HL-60/S4 treated with phorbol 12-myristate 13-acetate at 8.2 ng/mL for 4 days and 3 days (cell line): Measurements from ENCODE around the gene UBE2I.
"Not testable (repeated sequence)": the region's sequence is repeated elsewhere in the genome, so short reads cannot be mapped to it uniquely, and the experiment has no call there.

Experiments used
- in situ Hi-C: fragments of 300-500 bp; cut with MboI; formaldehyde crosslinking; loops from 2 replicates; pipeline ENCODE4 v1.15.0; 2022; ENCODE audit warnings: low sequenced_read_pairs

Gene UBE2I

DNA sequence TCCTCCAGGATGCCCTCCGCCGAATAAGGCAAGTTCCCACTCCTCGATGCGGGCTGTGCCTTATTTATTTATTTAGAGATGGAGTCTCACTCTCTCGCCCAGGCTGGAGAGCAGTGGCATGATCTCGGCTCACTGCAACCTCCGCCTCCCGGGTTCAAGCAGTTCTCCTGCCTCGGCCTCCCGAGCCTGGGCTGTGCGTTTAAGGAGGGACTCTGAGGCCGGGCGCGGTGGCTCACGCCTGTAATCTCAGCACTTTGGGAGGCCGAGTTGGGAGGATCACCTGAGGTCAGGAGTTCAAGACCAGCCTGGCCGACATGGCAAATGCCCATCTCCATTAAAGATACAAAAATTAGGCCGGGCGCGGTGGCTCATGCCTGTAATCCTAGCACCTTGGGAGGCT, 18.7 kb downstream of the UBE2I start:
- in situ Hi-C loops = not testable (repeated sequence)

DNA sequence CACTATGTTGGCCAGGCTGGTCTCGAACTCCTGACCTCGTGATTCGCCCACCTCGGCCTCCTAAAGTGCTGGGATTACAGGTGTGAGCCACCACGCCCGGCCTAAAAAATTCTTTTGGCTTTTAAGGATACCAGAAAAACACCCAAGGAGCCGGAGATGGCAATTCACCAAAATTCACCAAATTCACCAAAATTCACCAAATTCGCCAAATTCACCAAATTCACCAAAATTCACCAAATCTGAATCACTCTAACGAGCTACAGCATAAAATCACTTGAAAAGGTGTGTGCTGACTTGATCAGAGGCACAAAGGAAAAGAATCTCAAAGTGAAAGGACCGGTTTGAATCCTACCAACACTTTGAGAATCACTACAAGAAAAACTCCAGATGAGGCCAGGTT, 19.5 kb downstream of the UBE2I start:
- in situ Hi-C loops = not testable (repeated sequence)

DNA sequence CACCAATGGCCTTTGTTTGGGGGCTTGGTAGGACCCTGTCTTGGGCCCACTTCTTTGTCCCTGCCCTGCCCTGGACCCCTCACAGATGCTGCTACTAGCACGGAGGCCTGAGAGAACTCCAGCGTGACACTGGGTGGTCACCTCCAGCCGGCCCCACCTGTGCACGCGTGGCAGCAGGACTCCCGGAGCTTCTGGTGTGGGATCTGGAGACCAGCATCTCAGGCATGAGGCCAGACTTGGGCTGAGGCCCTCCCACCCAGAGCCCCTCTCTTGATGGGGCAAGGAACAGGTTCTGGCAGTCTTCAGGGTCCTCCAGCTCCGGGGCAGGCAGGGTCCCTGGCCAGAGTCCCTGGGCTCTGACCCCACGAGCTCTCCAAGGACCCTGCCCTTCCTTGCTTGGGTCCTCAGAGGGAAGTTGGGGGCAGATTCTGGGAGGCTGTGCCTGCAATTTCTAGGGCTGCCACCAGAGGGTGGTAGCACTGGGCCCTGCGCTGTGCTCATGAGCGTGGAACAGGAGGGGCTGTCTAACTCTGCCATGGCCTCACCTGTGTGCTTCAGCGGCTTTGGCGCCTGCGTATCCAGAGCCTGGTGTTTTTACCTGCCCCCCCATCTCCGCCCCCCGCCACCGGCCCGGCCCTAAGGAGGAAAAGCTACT, 21.0 kb downstream of the UBE2I start:
- in situ Hi-C loops = no loop called here

DNA sequence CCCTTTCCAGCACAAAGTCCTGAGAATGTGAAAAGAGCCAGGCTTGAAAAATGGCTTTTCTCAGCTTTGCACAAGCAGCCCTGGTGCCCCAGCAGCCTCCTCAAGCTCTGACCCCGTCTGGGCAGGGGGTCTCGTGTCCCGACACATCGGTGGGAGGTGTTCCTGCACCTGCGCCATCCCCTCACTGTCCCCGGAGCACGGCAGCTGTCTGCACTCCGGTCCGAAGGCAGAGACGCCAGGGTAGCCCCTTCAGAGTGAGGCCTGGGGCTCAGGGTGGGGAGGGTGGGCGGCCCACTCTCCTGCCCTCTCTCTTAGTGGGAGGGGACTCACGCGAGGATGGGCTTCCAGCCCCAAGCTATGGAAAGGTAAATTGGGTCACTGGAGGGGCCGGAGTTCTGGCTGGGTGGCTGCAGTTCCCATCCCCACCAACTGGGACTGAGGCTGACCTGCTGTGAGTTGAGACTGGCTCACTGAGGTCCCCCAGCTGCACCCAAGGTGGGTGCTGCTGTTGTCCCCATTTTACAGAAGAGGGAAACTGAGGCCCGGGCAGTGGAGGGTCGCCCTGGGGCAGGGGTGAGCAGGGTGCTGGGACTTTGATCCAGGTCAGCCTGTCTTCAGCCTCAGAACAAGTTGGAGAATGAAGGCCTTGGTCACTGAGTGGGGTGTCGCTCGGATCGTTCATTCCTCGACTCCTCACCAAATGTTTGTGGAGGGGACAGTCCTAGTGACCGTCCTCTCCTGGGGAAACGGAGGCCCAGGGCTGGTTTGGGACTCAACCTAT, 21.7 kb downstream of the UBE2I start:
- in situ Hi-C loops = no loop called here

DNA sequence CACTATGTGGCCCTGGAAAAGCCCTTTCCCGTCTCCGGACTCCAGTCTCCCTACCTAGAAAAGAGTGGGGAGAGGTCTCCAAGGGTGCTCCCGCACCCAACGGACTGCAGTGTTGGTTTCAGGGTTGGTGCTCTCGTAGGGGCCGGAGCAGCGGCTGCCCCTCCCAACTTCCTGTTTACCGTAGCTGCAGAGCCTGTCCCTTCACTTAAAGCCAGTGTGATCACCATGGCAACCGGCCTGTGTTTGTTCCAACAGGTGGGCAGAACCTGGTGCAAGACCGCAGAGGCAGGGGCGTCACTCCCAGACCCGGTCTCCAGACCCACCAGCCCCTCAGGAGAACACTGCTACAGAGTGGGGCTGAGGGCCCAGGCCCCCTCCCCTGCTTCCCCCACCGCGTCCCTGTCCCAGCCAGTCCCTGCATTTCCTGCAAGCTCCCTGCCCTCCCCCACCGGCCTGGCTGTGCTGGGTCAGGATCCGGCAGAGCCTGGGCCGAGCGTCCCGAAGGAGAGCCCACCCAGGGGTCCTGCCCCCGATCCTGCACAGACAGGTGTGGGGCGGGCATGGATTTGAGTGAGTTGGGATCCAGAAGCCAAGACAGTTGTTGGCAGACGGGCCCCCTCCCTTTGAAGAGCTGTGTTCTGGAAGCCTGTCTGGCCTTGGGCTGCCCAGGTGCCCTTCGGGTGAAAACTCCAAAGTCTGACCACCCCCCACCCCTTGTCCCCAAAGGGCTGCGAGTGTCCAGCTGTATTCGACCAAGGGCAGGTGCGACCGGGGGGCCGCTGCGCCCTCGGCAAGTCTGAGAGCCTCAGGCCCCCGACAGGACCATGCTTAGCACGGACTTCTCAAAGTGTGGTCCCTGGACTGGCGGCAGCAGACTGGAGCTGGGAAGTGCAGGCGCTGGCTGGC, 22.5 kb downstream of the UBE2I start:
- in situ Hi-C loops = no loop called here

DNA sequence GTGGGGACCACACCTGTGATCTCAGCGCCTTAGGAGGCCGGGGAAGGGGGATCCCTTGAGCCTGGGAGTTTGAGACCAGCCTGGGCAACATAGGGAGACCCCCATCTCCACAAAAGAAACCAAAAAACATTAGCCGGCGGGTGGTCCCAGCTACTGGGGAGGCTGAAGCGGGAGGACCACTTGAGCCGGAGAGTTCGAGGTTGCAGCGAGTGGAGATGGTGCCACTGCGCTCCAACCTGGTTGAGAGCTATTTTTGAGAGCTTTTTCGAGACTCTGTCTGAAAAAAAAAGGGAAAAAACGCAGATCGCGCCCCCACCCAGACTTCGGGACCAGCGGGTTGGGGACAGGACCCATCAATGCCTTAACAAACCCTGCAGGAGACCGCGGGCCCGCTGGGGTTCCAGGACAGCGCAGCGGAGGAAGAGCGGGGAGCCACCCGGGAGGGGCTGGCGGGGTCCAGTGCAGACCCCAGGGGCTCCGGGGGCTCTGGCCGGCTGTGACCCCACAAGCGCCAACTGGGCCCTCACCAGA, 23.2 kb downstream of the UBE2I start:
- in situ Hi-C loops = no loop called here

DNA sequence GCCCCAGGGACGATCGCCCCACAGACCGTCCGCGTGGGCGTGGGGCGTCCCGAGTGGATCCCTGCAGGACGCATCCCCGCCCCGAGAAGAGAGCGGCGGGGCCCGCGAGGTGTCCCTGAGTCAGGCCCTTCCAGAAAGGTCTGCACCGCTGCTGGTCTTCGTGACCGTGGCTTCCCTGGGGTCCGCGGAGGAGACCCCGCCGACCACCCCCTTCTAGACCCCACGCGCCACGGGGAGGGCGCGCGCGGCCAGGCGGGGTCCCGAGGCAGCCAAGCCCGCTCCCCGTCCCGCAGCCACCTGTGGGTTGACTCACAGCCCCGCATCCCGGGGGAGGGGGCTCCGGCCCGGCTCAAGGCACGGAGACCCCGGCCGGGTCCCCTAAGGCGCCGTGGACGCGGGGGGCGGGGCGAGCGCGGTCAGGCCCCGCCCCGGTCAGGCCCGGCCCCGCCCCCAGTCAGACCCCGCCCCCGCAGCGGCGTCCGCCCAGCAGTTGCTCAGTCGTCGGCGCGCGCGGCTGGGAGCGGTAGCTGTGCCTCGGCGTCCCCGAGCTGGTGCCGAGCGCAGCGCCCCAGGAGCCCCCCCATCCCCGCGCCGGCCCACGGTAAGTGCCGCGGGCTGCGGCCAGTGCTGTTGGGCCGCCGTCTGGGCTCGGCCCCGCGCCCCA, 23.8 kb downstream of the UBE2I start, which contains the start of gene BAIAP3:
Gene BAIAP3 (plus strand): TSS at position 497 of the 664 bp plus-strand sequence. CDS start 4,905 bp downstream, outside the sequence.
- in situ Hi-C loops = no loop called here

DNA sequence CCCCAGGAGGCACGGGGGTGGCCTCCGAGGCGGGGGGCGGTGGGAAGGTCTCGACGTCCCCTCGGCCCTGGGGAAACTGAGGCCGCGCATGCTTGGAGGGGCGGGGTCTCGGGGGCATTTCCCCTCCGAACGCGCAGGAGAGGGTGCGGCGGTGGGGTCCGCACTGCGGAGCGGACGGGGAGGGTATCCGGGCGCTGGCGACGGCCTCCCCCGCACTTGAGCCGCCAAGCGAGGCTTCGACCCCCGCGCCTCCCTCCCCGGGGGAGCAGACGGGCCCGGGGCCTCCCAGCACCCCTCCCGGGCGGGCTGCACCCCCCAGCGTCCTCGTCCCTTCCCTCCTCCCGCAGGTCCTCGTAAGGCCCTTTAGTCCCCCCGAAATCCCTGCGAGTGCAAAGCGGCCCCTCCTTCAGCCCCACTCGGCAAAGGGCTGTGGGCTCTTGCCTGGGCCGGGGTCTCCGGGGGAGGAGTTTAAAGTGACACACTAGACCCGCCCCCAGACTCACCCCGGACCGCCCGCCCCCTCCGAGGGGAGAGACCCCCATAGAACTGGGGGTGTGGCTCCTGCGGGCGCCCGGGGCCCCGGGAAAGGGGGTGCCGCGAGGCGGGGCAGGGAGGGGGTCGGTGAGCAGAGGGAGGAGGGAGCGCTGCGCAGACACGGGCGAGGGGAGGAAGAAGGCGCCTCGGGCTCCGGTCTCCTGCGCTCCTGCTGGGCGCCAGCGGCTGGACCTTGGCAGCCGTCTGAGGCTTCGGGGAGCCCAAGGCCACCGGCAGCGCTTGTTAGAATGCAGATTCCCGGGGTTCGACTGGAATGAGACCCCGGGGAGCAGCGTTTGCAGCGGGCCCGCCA, 24.6 kb downstream of the UBE2I start:
- in situ Hi-C loops = no loop called here

DNA sequence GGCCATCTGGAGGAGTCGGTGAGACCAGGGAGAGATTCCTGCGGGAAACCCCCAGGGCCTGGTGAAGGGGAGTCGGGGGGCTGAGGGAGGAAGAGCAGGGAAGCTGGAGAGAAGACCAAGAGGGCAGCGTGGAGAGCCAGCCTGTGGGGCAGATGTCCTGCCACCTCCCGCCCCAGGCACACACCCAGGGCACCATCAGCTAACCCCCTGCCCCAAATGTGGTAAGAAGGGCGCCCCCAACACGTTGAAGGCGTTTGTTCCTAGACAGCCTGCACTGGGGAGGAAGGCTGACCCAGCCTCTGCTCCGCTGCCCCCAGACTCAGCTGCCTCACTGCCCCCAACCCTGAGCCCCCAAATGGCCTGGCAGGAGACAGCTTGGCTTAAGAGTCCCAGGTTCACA, 25.3 kb downstream of the UBE2I start:
- in situ Hi-C loops = no loop called here

DNA sequence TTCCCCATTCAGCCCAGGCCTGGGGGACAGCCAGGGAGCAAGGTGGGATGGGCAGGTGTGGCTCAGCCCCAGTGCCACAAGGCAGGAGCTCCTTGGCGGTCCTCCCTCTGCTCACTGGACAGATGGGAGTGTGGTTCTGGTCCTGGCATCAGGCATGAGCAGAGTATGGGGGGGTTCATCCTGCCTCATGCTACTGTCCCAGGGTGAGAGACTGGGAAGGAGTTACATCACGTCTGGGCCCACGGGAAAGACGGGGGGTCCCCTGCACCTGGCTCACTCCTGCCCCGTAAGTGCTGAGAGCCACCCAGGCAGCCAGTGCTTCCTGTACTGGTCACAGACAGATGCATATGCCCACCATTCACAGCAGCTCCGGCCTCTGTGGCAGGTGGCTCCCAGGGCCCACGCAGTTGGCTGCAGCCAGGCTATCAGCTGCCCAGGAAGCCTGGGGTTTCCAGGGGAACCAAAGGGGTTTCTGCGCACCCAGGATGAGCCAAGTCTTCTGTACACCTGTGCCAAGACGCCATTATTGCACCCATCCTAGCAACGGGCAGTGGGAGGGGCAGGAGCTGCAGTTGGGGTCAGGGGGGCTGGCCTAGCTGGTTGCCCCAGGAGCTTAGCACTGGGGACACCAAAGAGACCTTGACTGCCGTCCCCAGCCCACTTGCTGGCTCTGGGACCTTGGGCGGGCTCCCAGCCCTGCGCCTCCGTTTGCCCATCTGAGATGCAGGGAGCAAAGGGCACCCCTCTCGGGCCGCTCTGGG, 26.0 kb downstream of the UBE2I start:
- in situ Hi-C loops = no loop called here

DNA sequence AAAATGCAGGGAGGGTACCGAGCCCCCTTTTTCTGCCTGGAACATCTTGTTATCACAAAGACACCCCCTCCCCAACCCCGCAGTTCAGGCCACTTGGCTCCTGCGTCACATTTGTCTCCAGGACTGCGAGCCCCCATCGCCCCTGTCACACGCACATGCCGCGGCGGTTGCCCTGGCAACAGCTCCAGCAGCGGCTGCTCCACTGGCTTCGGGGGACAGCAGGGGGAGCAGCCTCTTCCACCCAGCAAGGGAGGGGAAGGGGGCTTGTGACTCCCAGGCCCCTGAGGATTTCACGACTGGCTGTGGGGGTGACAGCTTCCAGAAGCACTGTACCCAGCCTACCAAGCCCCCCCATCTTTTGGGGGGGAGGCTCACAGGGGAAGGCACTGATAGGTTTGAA, 26.6 kb downstream of the UBE2I start:
- in situ Hi-C loops = no loop called here

DNA sequence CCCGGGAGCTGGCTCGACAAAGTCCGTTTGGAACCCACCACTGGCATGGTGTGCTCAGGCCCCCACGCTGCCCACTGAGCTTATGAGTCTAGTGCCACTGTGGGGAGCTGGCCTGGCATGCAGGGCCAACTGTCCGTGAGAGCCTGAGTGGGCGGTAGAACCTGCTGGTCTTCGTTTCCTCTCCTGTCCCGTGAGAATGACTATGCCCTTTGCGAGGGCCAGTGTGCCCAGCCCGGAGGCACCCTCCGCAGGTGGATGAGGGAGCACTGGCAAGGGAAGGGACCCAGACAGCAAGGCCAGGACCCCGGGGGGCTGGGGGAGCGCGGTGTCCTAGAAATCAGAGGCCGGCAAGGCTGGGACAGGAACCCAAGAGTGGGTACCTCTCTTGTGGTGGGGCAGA, 27.2 kb downstream of the UBE2I start:
- in situ Hi-C loops = no loop called here

DNA sequence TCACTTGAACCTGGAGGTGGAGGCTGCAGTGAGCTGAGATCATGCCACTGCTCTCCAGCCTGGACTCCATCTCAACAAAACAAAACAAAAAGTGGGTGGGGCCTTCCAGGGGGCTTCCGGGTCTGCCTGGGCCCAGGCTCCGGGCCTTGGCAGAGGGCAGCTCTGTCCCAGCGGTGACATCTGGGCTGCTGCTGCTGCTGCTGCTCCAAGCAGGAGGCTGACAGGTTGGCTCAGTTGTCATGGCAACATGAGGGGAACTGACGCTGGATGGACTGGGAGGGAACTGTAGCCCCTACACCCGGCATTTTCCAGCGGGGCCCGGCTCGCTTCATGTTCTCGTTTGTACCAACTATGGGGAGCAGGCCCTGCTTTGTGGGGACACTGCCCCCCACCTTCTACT, 28.1 kb downstream of the UBE2I start:
- in situ Hi-C loops = no loop called here

DNA sequence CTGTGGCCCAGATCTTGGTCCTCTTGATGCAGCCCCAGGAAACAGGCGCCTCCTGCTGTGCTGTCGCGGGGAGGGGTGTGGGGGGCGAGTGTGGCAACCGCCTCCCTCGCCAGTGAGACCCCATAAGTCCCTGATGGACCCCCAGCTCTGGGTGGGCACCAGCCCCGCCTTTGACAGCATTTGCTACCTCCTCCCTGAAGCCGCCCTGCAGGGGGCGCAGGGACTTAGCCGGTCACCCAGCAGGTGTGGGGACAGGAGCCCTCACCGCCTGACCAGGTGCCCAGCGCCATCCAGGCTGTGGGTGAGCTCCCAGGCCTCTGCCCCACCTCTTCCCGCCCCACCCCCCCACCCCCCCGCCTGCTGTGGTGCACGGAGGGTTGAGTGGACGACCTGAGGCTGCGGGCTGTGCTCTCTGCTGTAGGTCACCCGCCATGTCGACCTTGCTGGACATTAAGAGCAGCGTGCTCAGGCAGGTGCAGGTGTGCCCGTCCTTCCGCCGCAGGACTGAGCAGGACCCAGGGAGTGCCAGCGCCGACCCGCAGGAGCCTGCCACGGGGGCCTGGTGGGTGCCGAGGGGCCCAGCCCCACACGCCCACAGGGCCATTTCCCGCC, 28.8 kb downstream of the UBE2I start:
- in situ Hi-C loops = no loop called here

DNA sequence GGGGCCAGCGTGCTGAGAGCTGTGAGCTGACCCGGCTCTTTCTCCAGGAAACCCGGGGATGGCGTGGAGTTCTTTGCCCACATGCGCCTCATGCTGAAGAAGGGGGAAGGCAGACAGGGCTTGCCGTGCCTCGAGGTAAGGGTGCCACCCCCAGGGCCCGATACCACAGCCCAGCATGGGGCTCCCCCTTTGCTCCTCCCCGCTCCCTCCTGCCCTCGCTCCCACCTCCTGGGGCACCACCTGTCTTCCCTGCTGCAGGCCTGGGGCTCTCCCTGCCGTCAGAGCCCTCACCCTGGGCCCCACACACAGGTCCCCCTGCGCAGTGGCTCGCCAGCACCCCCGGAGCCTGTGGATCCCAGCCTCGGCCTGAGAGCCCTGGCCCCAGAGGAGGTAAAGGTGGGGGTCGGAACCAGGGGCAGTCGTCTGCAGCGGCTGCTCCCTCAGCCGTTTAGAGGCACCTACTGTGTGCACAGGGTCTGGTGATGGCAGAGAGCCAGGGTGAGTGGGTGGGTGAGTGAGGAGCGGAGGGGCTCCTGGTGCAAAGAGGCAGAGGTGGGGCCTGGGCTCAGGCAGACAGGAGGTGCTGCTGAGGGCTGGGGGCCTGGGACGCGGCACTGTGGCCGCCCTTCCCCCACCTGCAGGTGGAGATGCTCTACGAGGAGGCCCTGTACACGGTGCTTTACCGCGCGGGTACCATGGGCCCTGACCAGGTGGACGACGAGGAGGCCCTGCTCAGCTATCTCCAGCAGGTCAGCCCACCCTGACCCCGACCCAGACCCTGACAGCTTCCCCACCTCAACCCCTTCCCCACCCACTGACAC, 29.6 kb downstream of the UBE2I start:
- in situ Hi-C loops = no loop called here

DNA sequence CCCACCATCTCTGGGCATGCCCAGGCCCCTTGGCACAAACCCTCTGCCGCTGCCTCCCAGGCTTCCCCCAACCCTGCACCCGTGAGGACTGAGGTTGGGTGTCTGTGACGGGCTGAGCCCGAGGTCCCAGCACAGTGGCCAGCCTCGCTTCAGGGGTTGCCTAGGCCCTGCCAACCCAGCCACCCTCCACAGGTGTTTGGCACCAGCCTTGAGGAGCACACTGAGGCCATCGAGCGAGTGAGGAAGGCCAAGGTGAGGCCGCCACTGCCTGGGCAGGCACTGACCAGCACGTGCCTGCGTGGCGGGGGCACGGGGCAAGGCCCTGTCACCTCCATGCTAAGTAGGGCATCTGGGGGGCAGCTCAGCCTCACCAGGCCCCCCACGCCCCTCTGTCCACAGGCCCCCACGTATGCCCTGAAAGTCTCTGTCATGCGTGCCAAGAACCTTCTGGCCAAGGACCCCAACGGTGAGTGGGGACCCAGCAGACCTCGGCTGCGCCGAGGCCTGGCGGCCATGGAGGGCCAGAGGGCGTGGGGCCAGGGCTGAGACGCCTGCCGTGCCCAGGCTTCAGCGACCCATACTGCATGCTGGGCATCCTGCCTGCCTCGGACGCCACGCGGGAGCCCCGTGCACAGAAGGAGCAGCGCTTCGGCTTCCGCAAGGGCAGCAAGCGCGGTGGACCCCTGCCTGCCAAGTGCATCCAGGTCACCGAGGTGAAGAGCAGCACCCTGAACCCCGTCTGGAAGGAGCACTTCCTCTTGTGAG, 31.5 kb downstream of the UBE2I start:
- in situ Hi-C loops = no loop called here
